ENCODE data around the gene APAF1. TPM values are rescaled to one million over a fixed set of nuclear protein-coding genes. Genes with fewer than 3 reads are reported as not detected.
A peak's percentile ranks its signal among the peaks of the same experiment; 100 is the strongest.

The APAF1 gene
- total RNA-seq, 1 experiment from 2014 or later: 10.1 TPM

- Histone ChIP-seq H3K9me2 (replicated peaks; ENCODE audit: low read length) (no peaks in the 10 kb centered on the region), H2AFZ (ENCODE audit: low read length) (no peak overlapping the region), H3K79me2 (ENCODE audit: low read length) (no peaks in the 10 kb centered on the region), H3K4me3 (ENCODE audit: low read length) (no peak overlapping the region), H3K27me3 (ENCODE audit: low read length) (no peaks in the 10 kb centered on the region), H3K36me3 (ENCODE audit: low read depth, low read length) (no peaks in the 10 kb centered on the region), H3K4me2 (ENCODE audit: low read length) (no peak overlapping the region), H3F3A (ENCODE audit: low read length, unreplicated experiment) (no peaks in the 10 kb centered on the region), H3K9ac (ENCODE audit: low read length) (no peak overlapping the region), H3K9me3 (ENCODE audit: low read length) (no peaks in the 10 kb centered on the region), H3K27ac (ENCODE audit: low read length) (no peak overlapping the region), H4K20me1 (ENCODE audit: low read length) (no peaks in the 10 kb centered on the region), H3K4me1 (ENCODE audit: insufficient read depth, low read length) (no peaks in the 10 kb centered on the region)
- peak; percentile 94 for ATAC-seq
- no TSS peak for BruUV-seq (replicated peaks)
- intact Hi-C loops (cut with micrococcal nuclease): no loop called here
- ChIA-PET CTCF (interaction anchor here (0.6 kb wide), 1 partner anchor 74 kb away, joined by 9 read pairs; no protein-coding TSS in a partner anchor), POLR2A (ENCODE audit: unreplicated experiment) (no interaction called here)
- peak; percentile 62 for DNase-seq
- TF ChIP-seq CTCF (conservative IDR thresholded peaks at IDR 0.05; ENCODE audit: low read depth, low read length) (peak; percentile 54), EZH2 (IDR thresholded peaks at IDR 0.05; ENCODE audit: low read length, unreplicated experiment) (no peak)
Observed at GRCh38 chr12:98725476-98726247, 80.6 kb downstream of the APAF1 start.

- BruUV-seq (replicated peaks): no TSS peak
Observed at GRCh38 chr12:98727196-98727595, 82.1 kb downstream of the APAF1 start.

More at GRCh38 chr12:98727196-98727595, 82.1 kb downstream of the APAF1 start:
- no peaks in the 10 kb centered on the region for H3K36me3 ChIP-seq (ENCODE audit: low read depth, low read length)
- ATAC-seq (no peak), DNase-seq (no peak)
- H3K27ac ChIP-seq (ENCODE audit: low read length): no peak overlapping the region
- intact Hi-C loops (cut with micrococcal nuclease): no loop called here
- H3K9me3 ChIP-seq (ENCODE audit: low read length): no peaks in the 10 kb centered on the region
- no peaks in the 10 kb centered on the region for H3K9me2 ChIP-seq (replicated peaks; ENCODE audit: low read length)
- H3K27me3 ChIP-seq (ENCODE audit: low read length): no peaks in the 10 kb centered on the region
- TF ChIP-seq EZH2 (IDR thresholded peaks at IDR 0.05; ENCODE audit: low read length, unreplicated experiment) (no peak), CTCF (conservative IDR thresholded peaks at IDR 0.05; ENCODE audit: low read depth, low read length) (no peak), EZH2phosphoT487 (IDR thresholded peaks at IDR 0.05; ENCODE audit: borderline replicate concordance, low read length) (no peak)
- H4K20me1 ChIP-seq (ENCODE audit: low read length): no peaks in the 10 kb centered on the region
- H2AFZ ChIP-seq (ENCODE audit: low read length): no peak overlapping the region
- ChIA-PET CTCF (no interaction called here), POLR2A (ENCODE audit: unreplicated experiment) (no interaction called here)
- no peaks in the 10 kb centered on the region for H3K4me1 ChIP-seq (ENCODE audit: insufficient read depth, low read length)
- no peak overlapping the region for H3K9ac ChIP-seq (ENCODE audit: low read length)
- no peak overlapping the region for H3K4me3 ChIP-seq (ENCODE audit: low read length)
- H3K79me2 ChIP-seq (ENCODE audit: low read length): no peaks in the 10 kb centered on the region
- no peaks in the 10 kb centered on the region for H3F3A ChIP-seq (ENCODE audit: low read length, unreplicated experiment)
- no peak overlapping the region for H3K4me2 ChIP-seq (ENCODE audit: low read length)
